Mesenchymal stem cell (in vitro differentiated cells and primary cell): ENCODE measurements around the gene MROH2B.

Experiments
- DNase-seq: peaks from one replicate; pipeline ENCODE4 v3.0.0-alpha.2; 2013
- H2AFZ ChIP-seq: one replicate; pipeline ENCODE4 v1.6.1; 2013; ENCODE audit warnings: low read depth, mild to moderate bottlenecking, control low read depth, inconsistent platforms, low read length, moderate library complexity
- H2AK5ac ChIP-seq: 2 replicates; pipeline ENCODE4 v1.6.1; 2013; ENCODE audit warnings: low read length, moderate library complexity, mild to moderate bottlenecking, inconsistent platforms; ENCODE audit not compliant: severe bottlenecking
- H2BK120ac ChIP-seq: one replicate; pipeline ENCODE4 v1.6.1; 2013; ENCODE audit warnings: low read depth, mild to moderate bottlenecking, inconsistent platforms, low read length, moderate library complexity
- H2BK12ac ChIP-seq, 2 experiments: one replicate each; pipeline ENCODE4 v1.6.1; 2013; ENCODE audit warnings: inconsistent platforms in 2 of 2, low read length in 2 of 2, mild to moderate bottlenecking in 2 of 2, moderate library complexity in 2 of 2, control low read depth in 1 of 2
- H2BK15ac ChIP-seq: one replicate; pipeline ENCODE4 v1.6.1; 2013; ENCODE audit warnings: mild to moderate bottlenecking, low read depth, inconsistent platforms; ENCODE audit not compliant: poor library complexity, severe bottlenecking
- H2BK5ac ChIP-seq: 2 replicates; pipeline ENCODE4 v1.6.1; 2013; ENCODE audit warnings: low read depth, mild to moderate bottlenecking, low read length, control low read depth, inconsistent platforms; ENCODE audit not compliant: poor library complexity, severe bottlenecking
- H3K14ac ChIP-seq, 2 experiments: one replicate each; pipeline ENCODE4 v1.6.1; 2013; ENCODE audit warnings: inconsistent platforms in 2 of 2, low read length in 2 of 2, control low read depth in 1 of 2, mild to moderate bottlenecking in 1 of 2, moderate library complexity in 1 of 2
- H3K18ac ChIP-seq, 2 experiments: one replicate each; pipeline ENCODE4 v1.6.1; 2013; ENCODE audit warnings: inconsistent platforms in 2 of 2, low read length in 2 of 2, control low read depth in 1 of 2, low read depth in 1 of 2, mild to moderate bottlenecking in 1 of 2
- H3K23ac ChIP-seq, 2 experiments: one replicate each; pipeline ENCODE4 v1.6.1; 2013; ENCODE audit warnings: inconsistent platforms in 2 of 2, low read length in 2 of 2, mild to moderate bottlenecking in 2 of 2, moderate library complexity in 2 of 2, control low read depth in 1 of 2
- H3K27ac ChIP-seq: 2 replicates; pipeline ENCODE4 v1.5.1; 2013; ENCODE audit warnings: mild to moderate bottlenecking, moderate library complexity, low read length, control low read depth, inconsistent platforms; ENCODE audit not compliant: poor library complexity, severe bottlenecking
- H3K27me3 ChIP-seq, 2 experiments: 2 replicates each; pipeline versions ENCODE4 v1.6.1 to v1.7.0; 2013; ENCODE audit warnings: low read length in 2 of 2, mild to moderate bottlenecking in 2 of 2, moderate library complexity in 2 of 2, control low read depth in 1 of 2, inconsistent platforms in 1 of 2; ENCODE audit not compliant: control insufficient read depth in 1 of 2, insufficient read depth in 1 of 2
- H3K36me3 ChIP-seq, 2 experiments: 2 replicates each; pipeline versions ENCODE4 v1.6.1 to v1.7.0; 2013; ENCODE audit warnings: low read length in 2 of 2, control low read depth in 1 of 2, inconsistent platforms in 1 of 2, low read depth in 1 of 2, mild to moderate bottlenecking in 1 of 2; ENCODE audit not compliant: insufficient read depth in 2 of 2, control insufficient read depth in 1 of 2
- H3K4ac ChIP-seq, 2 experiments: one replicate each; pipeline ENCODE4 v1.6.1; 2013; ENCODE audit warnings: inconsistent platforms in 2 of 2, low read length in 2 of 2, mild to moderate bottlenecking in 2 of 2, moderate library complexity in 2 of 2, control low read depth in 1 of 2, low read depth in 1 of 2
- H3K4me1 ChIP-seq: 2 replicates; pipeline ENCODE4 v1.6.1; 2013; ENCODE audit warnings: low read depth, low read length, control low read depth; ENCODE audit not compliant: control insufficient read depth, insufficient read depth
- H3K4me2 ChIP-seq: 2 replicates; pipeline ENCODE4 v1.6.1; 2013; ENCODE audit warnings: low read length, mild to moderate bottlenecking, inconsistent platforms; ENCODE audit not compliant: poor library complexity, severe bottlenecking
- H3K4me3 ChIP-seq, 2 experiments: 2 replicates each; pipeline versions ENCODE4 v1.5.1 to v1.7.0; 2013; ENCODE audit warnings: low read length in 2 of 2, mild to moderate bottlenecking in 2 of 2, control low read depth in 1 of 2, low read depth in 1 of 2; ENCODE audit not compliant: insufficient read depth in 1 of 2
- H3K79me1 ChIP-seq: replicated peaks from 2 replicates; pipeline ENCODE4 v1.6.1; 2013; ENCODE audit warnings: mild to moderate bottlenecking, control low read depth, low read length, inconsistent platforms; ENCODE audit not compliant: poor library complexity, severe bottlenecking
- H3K9ac ChIP-seq: 2 replicates; pipeline ENCODE4 v1.7.0; 2013; ENCODE audit warnings: mild to moderate bottlenecking, low read length, moderate library complexity
- H3K9me3 ChIP-seq: 2 replicates; pipeline ENCODE4 v1.7.0; 2013; ENCODE audit warnings: mild to moderate bottlenecking, low read length; ENCODE audit not compliant: control insufficient read depth
- H4K8ac ChIP-seq: one replicate; pipeline ENCODE4 v1.6.1; 2013; ENCODE audit warnings: inconsistent platforms, mild to moderate bottlenecking, low read length, moderate library complexity
- H4K91ac ChIP-seq: one replicate; pipeline ENCODE4 v1.6.1; 2013; ENCODE audit warnings: mild to moderate bottlenecking, low read length, inconsistent platforms
- WGBS: methylation state at CpG from one replicate; pipeline ENCODE4 v1.1.7; 2013; ENCODE audit warnings: mixed read lengths; 5-methylcytosine and 5-hydroxymethylcytosine counted together

The MROH2B gene

DNA sequence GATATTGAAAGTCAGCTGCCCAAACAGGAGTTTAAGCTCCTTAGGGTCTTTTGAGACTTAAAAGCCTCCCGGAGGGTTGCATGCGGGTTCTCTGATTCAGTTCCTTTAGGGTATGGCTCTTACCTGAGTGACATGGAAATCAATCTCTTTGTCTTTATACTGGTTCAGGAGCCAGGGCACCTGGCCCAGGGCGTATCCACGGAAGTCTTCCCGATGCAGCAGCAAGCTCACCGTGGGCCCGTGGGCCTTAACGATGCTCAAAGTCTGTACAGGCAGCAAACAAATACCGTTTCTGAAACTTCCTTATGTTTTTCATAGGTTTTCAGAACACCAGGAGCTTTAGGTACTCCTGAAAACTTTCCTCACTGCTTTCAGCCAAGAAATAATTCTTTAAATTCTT, 13.2 kb downstream of the MROH2B start:
- Histone ChIP-seq H4K8ac (no peak overlapping the region), H3K14ac (no peak overlapping the region), H4K91ac (no peak overlapping the region), H3K23ac (no peak overlapping the region), H2BK12ac (no peak overlapping the region), H3K4me1 (no peaks in the 10 kb centered on the region), H2AFZ (no peak overlapping the region), H3K4me2 (no peak overlapping the region), H3K9ac (no peak overlapping the region), H2AK5ac (no peak overlapping the region), H2BK120ac (no peak overlapping the region), H3K9me3 (peaks cover 2% of the 10 kb centered on the region), H2BK5ac (no peak overlapping the region), H3K18ac (no peak overlapping the region), H3K27me3 (no peaks in the 10 kb centered on the region), H2BK15ac (no peak overlapping the region), H3K27ac (no peak overlapping the region), H3K79me1 (no peaks in the 10 kb centered on the region), H3K36me3 (no peaks in the 10 kb centered on the region), H3K4me3 (no peak overlapping the region), H3K4ac (no peak overlapping the region)
- 90% methylated on average over 9 of the region's 9 CpGs for WGBS
- DNase-seq: no peak

DNA sequence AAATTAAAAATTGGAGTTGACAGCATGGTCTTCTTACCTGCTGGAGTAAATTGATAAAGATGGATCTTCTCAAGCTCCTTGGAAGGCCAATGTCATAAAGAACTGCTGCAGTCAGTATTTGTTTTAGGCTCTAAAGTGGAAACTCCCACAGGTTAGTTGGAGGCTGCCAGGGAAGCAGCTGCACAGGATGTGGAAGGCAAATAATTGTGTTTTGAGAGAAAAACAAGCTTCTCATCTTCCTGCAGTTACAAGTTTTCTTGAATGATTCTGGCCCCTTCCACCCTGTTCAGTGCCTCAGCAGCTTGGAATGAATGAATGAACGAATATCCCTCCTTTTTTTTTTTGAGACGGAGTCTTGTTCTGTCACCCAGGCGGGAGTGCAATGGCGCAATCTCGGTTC, 13.9 kb downstream of the MROH2B start:
- Histone ChIP-seq H2BK12ac (no peak overlapping the region), H2BK15ac (no peak overlapping the region)
- 85% methylated on average over 5 of the region's 5 CpGs for WGBS

DNA sequence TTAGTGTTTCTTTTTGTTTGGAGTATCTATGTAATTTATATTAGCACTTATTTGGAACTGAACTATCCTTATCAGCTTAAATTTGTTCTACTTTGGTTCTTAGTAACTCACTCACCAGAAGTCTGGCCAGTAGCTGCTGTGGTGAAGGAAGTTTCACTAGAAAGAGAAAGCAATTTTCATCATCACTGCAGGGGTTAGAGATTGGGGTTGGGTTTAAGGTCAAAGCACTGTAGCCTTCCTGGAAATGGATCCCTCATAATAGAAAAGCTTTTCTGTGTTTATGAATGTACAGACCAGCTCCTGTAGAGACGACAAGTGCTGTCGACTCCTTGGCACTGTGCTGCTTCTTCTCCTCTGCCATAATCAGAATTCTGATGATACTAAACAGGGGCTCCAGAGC, 22.2 kb downstream of the MROH2B start:
- no peak overlapping the region for H3K27ac ChIP-seq
- no peaks in the 10 kb centered on the region for H3K27me3 ChIP-seq
- no peaks in the 10 kb centered on the region for H3K4me1 ChIP-seq
- H3K9me3 ChIP-seq: no peaks in the 10 kb centered on the region
- no peak overlapping the region for H4K91ac ChIP-seq
- no peak overlapping the region for H3K23ac ChIP-seq
- no peak overlapping the region for H2AK5ac ChIP-seq
- no peak overlapping the region for H3K14ac ChIP-seq
- H3K4me3 ChIP-seq: no peak overlapping the region
- no peak overlapping the region for H3K4ac ChIP-seq
- H3K4me2 ChIP-seq: no peak overlapping the region
- no peak overlapping the region for H2BK12ac ChIP-seq
- no peaks in the 10 kb centered on the region for H3K79me1 ChIP-seq
- no peak overlapping the region for H2BK15ac ChIP-seq
- no peak overlapping the region for H2BK120ac ChIP-seq
- H3K9ac ChIP-seq: no peak overlapping the region
- no peak for DNase-seq
- no peak overlapping the region for H3K18ac ChIP-seq
- 38% methylated on average over 2 of the region's 2 CpGs for WGBS
- no peak overlapping the region for H2BK5ac ChIP-seq
- no peaks in the 10 kb centered on the region for H3K36me3 ChIP-seq
- H4K8ac ChIP-seq: no peak overlapping the region
- H2AFZ ChIP-seq: no peak overlapping the region

More for the DNA sequence above, 13.9 kb downstream of the MROH2B start:
- Histone ChIP-seq H3K23ac (no peak overlapping the region), H3K27me3 (no peaks in the 10 kb centered on the region), H4K8ac (no peak overlapping the region), H2AK5ac (no peak overlapping the region), H3K36me3 (no peaks in the 10 kb centered on the region), H3K4ac (no peak overlapping the region), H3K9me3 (peaks cover 2% of the 10 kb centered on the region), H3K27ac (no peak overlapping the region), H3K79me1 (no peaks in the 10 kb centered on the region), H2BK120ac (no peak overlapping the region), H3K4me1 (no peaks in the 10 kb centered on the region), H3K14ac (no peak overlapping the region), H3K18ac (no peak overlapping the region), H2AFZ (no peak overlapping the region), H4K91ac (no peak overlapping the region), H3K4me2 (no peak overlapping the region), H3K4me3 (no peak overlapping the region), H2BK5ac (no peak overlapping the region), H3K9ac (no peak overlapping the region)
- no peak for DNase-seq

DNA sequence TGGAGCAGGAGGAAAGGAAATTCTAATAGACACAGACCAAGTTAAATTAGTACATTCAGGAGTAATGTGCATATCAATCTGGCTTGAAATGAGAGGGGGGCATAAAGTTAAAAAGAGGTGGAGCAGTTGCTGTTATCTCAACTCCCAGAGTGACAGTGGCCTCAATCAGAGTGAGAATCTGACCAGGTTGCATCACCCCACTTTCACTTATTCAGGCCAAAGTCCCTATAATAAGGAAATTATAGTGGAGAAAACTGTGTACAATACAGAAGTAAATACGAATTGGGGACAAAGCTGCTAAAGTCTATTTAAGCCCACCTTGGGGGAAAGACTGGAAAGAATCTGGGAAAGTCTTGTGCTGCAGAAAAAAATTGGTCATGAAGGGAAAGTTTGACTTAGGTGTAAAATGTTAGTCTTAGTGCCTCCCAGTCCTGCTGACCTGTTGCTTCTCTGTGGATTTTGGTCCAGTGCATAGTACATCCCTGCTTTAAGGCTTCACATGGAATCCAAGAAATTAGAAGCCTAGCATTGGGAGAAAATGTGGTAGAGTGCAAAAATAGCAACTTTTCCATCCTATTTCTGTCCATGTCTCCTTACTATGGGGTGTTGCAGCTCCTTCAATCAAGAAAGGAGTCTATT, 27.9 kb downstream of the MROH2B start:
- Histone ChIP-seq H3K27me3 (no peaks in the 10 kb centered on the region), H3K4ac (no peak overlapping the region), H2BK5ac (no peak overlapping the region)

More for the DNA sequence above, 27.9 kb downstream of the MROH2B start:
- Histone ChIP-seq H3K23ac (no peak overlapping the region), H2BK120ac (no peak overlapping the region), H3K9ac (no peak overlapping the region), H3K36me3 (no peaks in the 10 kb centered on the region), H4K8ac (no peak overlapping the region), H2AFZ (no peak overlapping the region), H3K79me1 (no peaks in the 10 kb centered on the region), H3K4me3 (no peak overlapping the region), H3K4me1 (no peaks in the 10 kb centered on the region), H3K18ac (no peak overlapping the region), H2BK15ac (no peak overlapping the region), H3K27ac (no peak overlapping the region), H2BK12ac (no peak overlapping the region), H3K4me2 (no peak overlapping the region), H3K9me3 (no peaks in the 10 kb centered on the region), H4K91ac (no peak overlapping the region), H3K14ac (no peak overlapping the region), H2AK5ac (no peak overlapping the region)
- DNase-seq: no peak
- WGBS: 29% methylated on average over 1 of the region's 1 CpG
